ENCODE results near the gene DPP6.

Gene DPP6

GRCh38 chr7:154905615-154906014 lies 853.4 kb downstream of the DPP6 start:
- no peak overlapping the region for H3K9ac ChIP-seq (ENCODE audit: low read length)
- H3K18ac ChIP-seq (ENCODE audit: low read length): no peak overlapping the region
- H3K27ac ChIP-seq (ENCODE audit: low read depth, low read length): no peak overlapping the region
- H4K8ac ChIP-seq (ENCODE audit: low read depth, low read length): no peak overlapping the region
- H3K79me2 ChIP-seq (ENCODE audit: control insufficient read depth, insufficient read depth, low read length): no peaks in the 10 kb centered on the region
- no peaks in the 10 kb centered on the region for H3K4me1 ChIP-seq (ENCODE audit: control insufficient read depth, low read depth, low read length)
- no peak overlapping the region for H4K5ac ChIP-seq (ENCODE audit: low read length)
- DNase-seq: no peak
- H3K27me3 ChIP-seq (ENCODE audit: insufficient read depth, low read length, poor library complexity): no peaks in the 10 kb centered on the region
- no peak overlapping the region for H3K4ac ChIP-seq (ENCODE audit: low read depth, low read length)
- no peaks in the 10 kb centered on the region for H3K79me1 ChIP-seq (ENCODE audit: low read length)
- WGBS (ENCODE audit: extremely low coverage, insufficient coverage, low lambda C conversion rate): no CpG with 5 or more reads among the region's 8 CpGs
- H3K23ac ChIP-seq (ENCODE audit: low read length): no peak overlapping the region
- no peak overlapping the region for H3K4me2 ChIP-seq (ENCODE audit: low read length)
- H2BK5ac ChIP-seq (ENCODE audit: low read length): no peak overlapping the region
- H2BK120ac ChIP-seq (ENCODE audit: low read depth, low read length): no peak overlapping the region
- no peak overlapping the region for H3K56ac ChIP-seq (ENCODE audit: low read length)
- H3K36me3 ChIP-seq (ENCODE audit: control insufficient read depth, insufficient read depth, low read length): no peaks in the 10 kb centered on the region
- no peak overlapping the region for H2BK15ac ChIP-seq (replicated peaks; ENCODE audit: low read depth)
- H2AK5ac ChIP-seq (ENCODE audit: low read length): no peak overlapping the region
- H3K4me3 ChIP-seq (ENCODE audit: low read length): no peak overlapping the region

- DNase-seq: no peak
- Histone ChIP-seq H3K27me3 (ENCODE audit: insufficient read depth, low read length, poor library complexity) (no peaks in the 10 kb centered on the region), H3K27ac (ENCODE audit: low read depth, low read length) (no peak overlapping the region), H3K4me2 (ENCODE audit: low read length) (no peak overlapping the region), H3K9ac (ENCODE audit: low read length) (no peak overlapping the region), H2AK5ac (ENCODE audit: low read length) (no peak overlapping the region), H3K56ac (ENCODE audit: low read length) (no peak overlapping the region), H3K4me3 (ENCODE audit: low read length) (no peak overlapping the region), H3K4ac (ENCODE audit: low read depth, low read length) (no peak overlapping the region), H4K8ac (ENCODE audit: low read depth, low read length) (no peak overlapping the region), H2BK120ac (ENCODE audit: low read depth, low read length) (no peak overlapping the region), H3K36me3 (ENCODE audit: control insufficient read depth, insufficient read depth, low read length) (no peaks in the 10 kb centered on the region), H3K79me2 (ENCODE audit: control insufficient read depth, insufficient read depth, low read length) (no peaks in the 10 kb centered on the region), H3K4me1 (ENCODE audit: control insufficient read depth, low read depth, low read length) (no peaks in the 10 kb centered on the region), H4K5ac (ENCODE audit: low read length) (no peak overlapping the region), H2BK5ac (ENCODE audit: low read length) (no peak overlapping the region), H3K79me1 (ENCODE audit: low read length) (no peaks in the 10 kb centered on the region), H2BK15ac (replicated peaks; ENCODE audit: low read depth) (no peak overlapping the region), H3K23ac (ENCODE audit: low read length) (no peak overlapping the region), H3K18ac (ENCODE audit: low read length) (no peak overlapping the region)
- WGBS (ENCODE audit: extremely low coverage, insufficient coverage, low lambda C conversion rate): no CpG with 5 or more reads among the region's 7 CpGs
Observed at GRCh38 chr7:154906201-154906600, 854.0 kb downstream of the DPP6 start.

- no peaks in the 10 kb centered on the region for H3K27me3 ChIP-seq (ENCODE audit: insufficient read depth, low read length, poor library complexity)
- no peak overlapping the region for H2AK5ac ChIP-seq (ENCODE audit: low read length)
- no peaks in the 10 kb centered on the region for H3K79me1 ChIP-seq (ENCODE audit: low read length)
- H3K36me3 ChIP-seq (ENCODE audit: control insufficient read depth, insufficient read depth, low read length): no peaks in the 10 kb centered on the region
- H4K8ac ChIP-seq (ENCODE audit: low read depth, low read length): no peak overlapping the region
- WGBS (ENCODE audit: extremely low coverage, insufficient coverage, low lambda C conversion rate): no CpG with 5 or more reads among the region's 41 CpGs
- no peak overlapping the region for H3K9ac ChIP-seq (ENCODE audit: low read length)
- DNase-seq: no peak
- H3K4me1 ChIP-seq (ENCODE audit: control insufficient read depth, low read depth, low read length): no peaks in the 10 kb centered on the region
- H3K27ac ChIP-seq (ENCODE audit: low read depth, low read length): no peak overlapping the region
- no peak overlapping the region for H4K5ac ChIP-seq (ENCODE audit: low read length)
- H2BK5ac ChIP-seq (ENCODE audit: low read length): no peak overlapping the region
- no peak overlapping the region for H3K4me3 ChIP-seq (ENCODE audit: low read length)
- H3K79me2 ChIP-seq (ENCODE audit: control insufficient read depth, insufficient read depth, low read length): no peaks in the 10 kb centered on the region
- no peak overlapping the region for H2BK15ac ChIP-seq (replicated peaks; ENCODE audit: low read depth)
- H3K56ac ChIP-seq (ENCODE audit: low read length): no peak overlapping the region
- no peak overlapping the region for H3K18ac ChIP-seq (ENCODE audit: low read length)
- no peak overlapping the region for H2BK120ac ChIP-seq (ENCODE audit: low read depth, low read length)
- no peak overlapping the region for H3K23ac ChIP-seq (ENCODE audit: low read length)
- no peak overlapping the region for H3K4ac ChIP-seq (ENCODE audit: low read depth, low read length)
- no peak overlapping the region for H3K4me2 ChIP-seq (ENCODE audit: low read length)
Observed at GRCh38 chr7:154906736-154907355, 854.6 kb downstream of the DPP6 start.

GRCh38 chr7:154907651-154908620 lies 855.7 kb downstream of the DPP6 start:
- Histone ChIP-seq H2BK15ac (replicated peaks; ENCODE audit: low read depth) (no peak overlapping the region), H3K79me2 (ENCODE audit: control insufficient read depth, insufficient read depth, low read length) (no peaks in the 10 kb centered on the region), H4K5ac (ENCODE audit: low read length) (no peak overlapping the region), H3K4me1 (ENCODE audit: control insufficient read depth, low read depth, low read length) (no peaks in the 10 kb centered on the region), H3K79me1 (ENCODE audit: low read length) (no peaks in the 10 kb centered on the region), H3K56ac (ENCODE audit: low read length) (no peak overlapping the region), H2AK5ac (ENCODE audit: low read length) (no peak overlapping the region), H4K8ac (ENCODE audit: low read depth, low read length) (no peak overlapping the region), H3K23ac (ENCODE audit: low read length) (no peak overlapping the region), H3K4ac (ENCODE audit: low read depth, low read length) (no peak overlapping the region), H2BK5ac (ENCODE audit: low read length) (no peak overlapping the region), H2BK120ac (ENCODE audit: low read depth, low read length) (no peak overlapping the region), H3K18ac (ENCODE audit: low read length) (no peak overlapping the region), H3K4me2 (ENCODE audit: low read length) (no peak overlapping the region), H3K36me3 (ENCODE audit: control insufficient read depth, insufficient read depth, low read length) (no peaks in the 10 kb centered on the region), H3K27ac (ENCODE audit: low read depth, low read length) (no peak overlapping the region), H3K4me3 (ENCODE audit: low read length) (no peak overlapping the region), H3K27me3 (ENCODE audit: insufficient read depth, low read length, poor library complexity) (no peaks in the 10 kb centered on the region), H3K9ac (ENCODE audit: low read length) (no peak overlapping the region)
- WGBS (ENCODE audit: extremely low coverage, insufficient coverage, low lambda C conversion rate): no CpG with 5 or more reads among the region's 21 CpGs
- no peak for DNase-seq

GRCh38 chr7:154909241-154910105 lies 857.3 kb downstream of the DPP6 start:
- Histone ChIP-seq H3K36me3 (ENCODE audit: control insufficient read depth, insufficient read depth, low read length) (no peaks in the 10 kb centered on the region), H3K23ac (ENCODE audit: low read length) (no peak overlapping the region), H3K18ac (ENCODE audit: low read length) (no peak overlapping the region), H4K8ac (ENCODE audit: low read depth, low read length) (no peak overlapping the region), H3K4me1 (ENCODE audit: control insufficient read depth, low read depth, low read length) (no peaks in the 10 kb centered on the region), H3K56ac (ENCODE audit: low read length) (no peak overlapping the region), H4K5ac (ENCODE audit: low read length) (no peak overlapping the region), H3K79me2 (ENCODE audit: control insufficient read depth, insufficient read depth, low read length) (no peaks in the 10 kb centered on the region), H3K79me1 (ENCODE audit: low read length) (no peaks in the 10 kb centered on the region), H2BK5ac (ENCODE audit: low read length) (no peak overlapping the region), H3K4me2 (ENCODE audit: low read length) (no peak overlapping the region), H3K4ac (ENCODE audit: low read depth, low read length) (no peak overlapping the region), H2BK120ac (ENCODE audit: low read depth, low read length) (no peak overlapping the region), H3K27me3 (ENCODE audit: insufficient read depth, low read length, poor library complexity) (no peaks in the 10 kb centered on the region), H3K4me3 (ENCODE audit: low read length) (no peak overlapping the region), H3K27ac (ENCODE audit: low read depth, low read length) (no peak overlapping the region), H2BK15ac (replicated peaks; ENCODE audit: low read depth) (no peak overlapping the region), H3K9ac (ENCODE audit: low read length) (no peak overlapping the region), H2AK5ac (ENCODE audit: low read length) (no peak overlapping the region)
- WGBS (ENCODE audit: extremely low coverage, insufficient coverage, low lambda C conversion rate): no CpG with 5 or more reads among the region's 26 CpGs
- no peak for DNase-seq
